CD4-positive, alpha-beta T cell treated with Interferon alpha-2 for 1 hour (primary cell): ENCODE measurements around the gene SRPRA.

Experiments used
- DNase-seq, 2 donors: peaks; one replicate each; pipeline ENCODE4 v3.0.0-alpha.2; 2020 to 2022

Gene SRPRA

DNA sequence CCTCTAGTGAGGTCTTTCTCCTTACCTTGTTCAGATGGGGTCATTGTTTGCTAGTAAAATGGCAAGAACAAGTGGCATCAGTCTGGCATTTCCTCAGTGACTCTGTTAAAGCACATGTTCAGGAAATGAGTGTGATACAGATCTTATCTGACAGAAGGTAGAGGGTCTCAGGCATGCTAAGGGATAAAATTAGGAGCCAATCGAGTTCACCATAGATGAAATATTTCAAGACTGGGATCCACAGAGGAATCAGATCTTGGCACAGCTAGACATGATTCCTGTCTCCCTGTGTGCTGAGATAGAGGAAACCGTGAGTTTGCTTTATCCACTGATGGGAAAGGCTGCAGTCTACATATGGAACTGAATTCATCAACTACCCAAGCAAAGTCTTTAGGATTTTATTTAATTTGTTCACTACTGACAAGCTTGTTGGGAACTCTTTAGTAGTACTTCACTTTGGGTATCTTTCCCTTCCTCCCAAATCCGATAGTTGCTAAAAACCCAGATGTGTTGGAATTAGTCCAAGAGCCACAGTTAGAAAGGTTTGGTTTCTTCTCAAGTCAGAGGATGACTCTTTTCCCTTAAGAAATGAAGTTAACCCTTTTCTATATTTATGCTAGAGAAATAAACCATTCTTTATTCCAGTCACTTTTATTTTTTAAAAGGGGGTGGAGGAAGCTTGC is 38.7 kb downstream of the SRPRA start:
- no peak for DNase-seq

DNA sequence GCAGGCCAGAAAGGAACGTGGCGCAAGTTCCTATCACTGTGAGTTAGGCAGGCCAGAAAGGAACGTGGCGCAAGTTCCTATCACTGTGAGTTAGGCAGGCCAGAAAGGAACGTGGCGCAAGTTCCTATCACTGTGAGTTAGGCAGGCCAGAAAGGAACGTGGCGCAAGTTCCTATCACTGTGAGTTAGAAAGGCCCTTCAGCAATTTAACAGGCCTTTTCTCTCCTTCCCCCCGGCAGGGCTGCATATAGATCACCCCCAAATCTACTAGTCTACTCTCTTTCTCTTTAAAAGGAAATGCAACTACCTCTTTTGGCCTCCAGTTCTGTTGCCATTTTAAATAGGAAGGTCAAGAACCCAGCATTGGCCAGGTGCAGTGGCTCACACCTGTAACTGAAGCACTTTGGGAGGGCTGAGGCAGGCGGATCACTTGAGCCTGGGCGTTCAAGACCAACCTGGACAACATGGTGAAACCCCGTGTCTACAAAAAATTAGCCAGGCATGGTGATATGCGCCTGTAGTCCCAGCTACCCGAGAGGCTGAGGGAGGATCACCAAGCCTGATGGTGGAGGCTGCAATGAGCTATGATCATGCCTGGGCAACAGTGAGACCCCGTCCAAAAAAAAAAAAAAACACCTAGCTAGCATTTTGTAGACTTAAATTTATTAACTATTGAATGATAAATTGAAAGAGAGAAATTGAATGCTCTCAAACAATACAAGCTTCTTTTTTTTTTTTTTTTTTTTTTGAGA is 42.2 kb downstream of the SRPRA start:
- no peak for DNase-seq

DNA sequence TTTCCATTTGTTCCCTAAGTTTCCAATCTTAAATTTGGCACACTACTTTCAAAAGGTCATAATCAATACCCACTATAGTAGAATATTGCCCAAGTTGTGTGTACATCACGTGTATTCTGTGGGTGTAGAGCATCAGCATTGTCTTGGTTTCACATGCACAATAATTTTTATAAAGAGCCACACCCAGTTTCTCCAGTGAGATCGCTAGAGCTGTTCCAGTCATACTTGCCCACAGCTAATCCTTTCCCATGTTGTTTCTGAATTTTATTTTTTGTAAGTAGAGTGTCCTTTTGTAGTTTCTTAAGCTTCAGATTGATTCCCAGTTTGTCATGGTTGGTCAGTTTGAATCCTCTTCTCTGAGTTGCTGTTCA is 43.4 kb downstream of the SRPRA start:
- DNase-seq: no peak

DNA sequence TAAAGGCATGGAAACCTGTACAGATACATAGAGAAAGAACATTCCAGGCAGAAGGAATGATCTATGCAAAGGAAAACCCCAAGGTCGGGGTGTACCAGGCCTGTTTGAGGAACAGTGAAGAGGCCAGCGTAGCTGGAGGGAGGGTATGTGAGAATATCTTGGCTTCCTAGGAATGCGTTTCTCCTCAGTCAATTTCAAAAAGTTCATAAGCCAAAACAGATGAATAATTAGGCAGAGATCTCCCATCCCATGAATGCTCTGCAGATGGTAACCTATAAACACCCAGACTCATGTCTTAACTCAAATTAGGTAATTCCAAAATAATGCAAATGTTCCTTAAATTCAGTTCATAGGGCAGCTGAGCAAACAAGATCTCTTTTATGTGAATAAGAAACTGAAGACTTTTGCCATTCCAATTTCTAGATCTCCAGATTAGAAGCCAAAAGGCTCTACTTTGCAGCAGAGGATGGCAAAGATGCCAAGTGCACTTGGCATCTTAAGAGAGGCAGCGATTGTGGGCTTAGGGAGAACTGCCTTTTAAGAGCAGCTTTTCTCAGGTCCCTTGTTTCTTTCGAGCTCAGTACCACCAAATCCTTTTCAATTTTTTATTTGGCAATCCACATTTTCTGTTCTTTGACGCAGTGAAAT is 43.9 kb downstream of the SRPRA start:
- DNase-seq: no peak

DNA sequence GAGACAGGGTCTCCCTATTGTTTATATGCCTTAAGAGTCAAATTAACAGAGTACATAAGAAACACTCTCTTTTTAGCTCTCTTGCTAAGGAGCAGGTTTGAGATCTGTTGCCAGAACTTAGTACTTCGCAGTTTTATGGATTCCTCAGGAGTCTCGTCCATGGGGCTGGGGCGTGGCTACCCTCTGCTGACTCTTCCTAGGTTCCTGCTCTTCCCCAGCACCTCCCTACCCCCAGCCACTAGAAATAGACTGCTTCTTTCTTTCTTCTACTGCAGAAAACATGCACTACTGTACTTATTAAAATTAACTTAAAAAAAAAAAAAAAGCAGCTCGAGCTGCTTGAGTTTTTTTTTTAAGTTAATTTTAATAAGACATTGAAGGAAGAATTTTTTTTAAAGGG is 49.1 kb downstream of the SRPRA start:
- no peak for DNase-seq

- DNase-seq: no peak
Observed at GRCh38 chr11:126217491-126217890, 51.2 kb downstream of the SRPRA start.

GRCh38 chr11:126216526-126217305 is 52.0 kb downstream of the SRPRA start:
- no peak for DNase-seq

GRCh38 chr11:126214841-126215240 is 53.9 kb downstream of the SRPRA start:
- no peak for DNase-seq

DNA sequence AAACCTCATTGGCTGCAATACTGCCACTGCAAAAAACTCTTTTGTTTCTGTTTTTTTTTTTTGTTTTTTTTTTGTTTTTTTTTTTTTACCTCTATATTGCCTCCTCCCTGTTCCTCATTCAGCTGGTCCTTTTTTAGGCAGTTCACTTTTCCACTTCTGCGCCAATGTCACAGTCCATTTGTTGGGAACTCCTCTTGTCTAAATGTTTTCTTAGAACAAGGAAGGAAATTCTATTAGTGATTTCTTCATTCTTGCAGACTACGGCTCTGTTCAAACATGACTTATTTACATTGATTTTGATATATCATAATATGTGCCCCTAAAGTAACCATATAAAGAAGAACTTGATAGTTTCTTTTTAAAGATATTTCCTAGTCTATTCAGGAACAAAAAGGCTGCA is 54.3 kb downstream of the SRPRA start:
- no peak for DNase-seq
